NCI-H2081 treated with DMSO at 0.1 percent for 48 hours (cell line): Measurements from ENCODE around the gene LAMC3.

ENCODE experiments used
- DNase-seq: peaks from one replicate; lab custom pipeline; 2025; lab: John Stamatoyannopoulos, UW

The LAMC3 gene

GRCh38 chr9:131008909-131009618 is at the start of gene LAMC3:
Gene LAMC3, plus strand, starts transcription at chr9:131009174. Its CDS starts 41 bp downstream, at chr9:131009215.
- no peak for DNase-seq

GRCh38 chr9:130959809-130960334 is 49.1 kb upstream of the LAMC3 start:
- DNase-seq = no peak

- DNase-seq = no peak
These were observed 48.2 kb upstream of the LAMC3 start for GRCh38 chr9:130960522-130961378.

- no peak for DNase-seq
These were observed 47.3 kb upstream of the LAMC3 start for GRCh38 chr9:130961511-130962300.

GRCh38 chr9:130962418-130963316 is 46.3 kb upstream of the LAMC3 start:
- DNase-seq = no peak

- DNase-seq = no peak
These were observed 45.6 kb upstream of the LAMC3 start for GRCh38 chr9:130963337-130963908.

GRCh38 chr9:130963916-130964315 is 45.1 kb upstream of the LAMC3 start:
- DNase-seq = no peak

- no peak for DNase-seq
These were observed 43.3 kb upstream of the LAMC3 start for GRCh38 chr9:130965680-130966079.

- DNase-seq = no peak
These were observed 38.9 kb upstream of the LAMC3 start for GRCh38 chr9:130970052-130970451.

- DNase-seq = no peak
These were observed 38.1 kb upstream of the LAMC3 start for GRCh38 chr9:130970855-130971254.

GRCh38 chr9:130971294-130971849 is 37.6 kb upstream of the LAMC3 start:
- no peak for DNase-seq

GRCh38 chr9:130972277-130972956 is 36.6 kb upstream of the LAMC3 start:
- DNase-seq = no peak

GRCh38 chr9:130972957-130973685 is 35.9 kb upstream of the LAMC3 start:
- DNase-seq = no peak

GRCh38 chr9:130973686-130974281 is 35.2 kb upstream of the LAMC3 start:
- DNase-seq = no peak

- DNase-seq = no peak
These were observed 34.3 kb upstream of the LAMC3 start for GRCh38 chr9:130974697-130975096.

- DNase-seq = no peak
These were observed 33.8 kb upstream of the LAMC3 start for GRCh38 chr9:130975156-130975555.

GRCh38 chr9:130975932-130976841 is 32.8 kb upstream of the LAMC3 start:
- no peak for DNase-seq

- no peak for DNase-seq
These were observed 31.2 kb upstream of the LAMC3 start for GRCh38 chr9:130977811-130978221.
